NCI-H1417 treated with DMSO at 0.1 percent for 48 hours (cell line): ENCODE measurements around the gene CDH16.
"Not testable (repeated sequence)": the region's sequence is repeated elsewhere in the genome, so short reads cannot be mapped to it uniquely, and the experiment has no call there.

ENCODE experiments used
- DNase-seq: peaks from one replicate; lab custom pipeline; 2025; lab: John Stamatoyannopoulos, UW

Gene CDH16

GRCh38 chr16:66946974-66947301, 28.3 kb upstream of the CDH16 start:
- no peak for DNase-seq

DNA sequence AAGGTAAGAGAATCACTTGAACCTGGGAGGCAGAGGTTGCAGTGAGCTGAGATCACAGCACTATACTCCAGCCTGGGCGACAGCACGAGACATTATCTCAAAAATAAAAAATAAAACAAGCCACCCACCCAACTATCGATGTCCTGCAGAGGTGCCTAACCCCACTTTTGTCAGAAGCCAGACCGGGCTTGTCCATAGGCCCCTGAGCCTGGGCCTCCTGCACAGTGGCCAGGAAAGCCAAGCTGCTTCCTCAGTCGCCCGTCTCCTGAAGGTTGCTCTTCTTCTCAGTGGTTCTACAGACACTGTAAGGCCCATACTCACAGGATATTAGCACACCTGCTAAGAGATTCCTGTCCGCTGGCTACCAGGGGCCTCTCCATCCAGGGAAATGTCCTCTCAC, 27.9 kb upstream of the CDH16 start:
- DNase-seq = no peak

DNA sequence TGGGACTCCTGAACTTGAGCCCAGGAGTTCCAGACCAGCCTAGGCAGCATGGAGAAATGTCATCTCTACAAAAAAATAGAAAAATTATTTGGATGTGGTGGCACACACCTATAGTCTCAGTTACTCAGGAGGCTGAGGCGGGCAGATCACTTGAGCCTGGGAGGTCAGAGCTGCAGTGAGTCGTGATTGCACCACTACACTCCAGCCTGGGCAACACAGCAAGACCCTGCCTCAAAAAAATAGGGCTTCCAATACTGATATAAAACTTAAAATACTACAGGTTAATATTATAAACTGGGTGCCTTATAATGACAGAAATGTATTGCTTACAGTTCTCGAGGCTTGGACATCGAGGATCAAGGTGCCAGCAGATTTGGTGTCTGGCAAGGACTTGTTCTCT, 27.3 kb upstream of the CDH16 start:
- DNase-seq = no peak

- DNase-seq = not testable (repeated sequence)
These were observed 26.3 kb upstream of the CDH16 start for GRCh38 chr16:66944971-66945370.

- DNase-seq = no peak
These were observed 25.4 kb upstream of the CDH16 start for GRCh38 chr16:66944054-66944441.

DNA sequence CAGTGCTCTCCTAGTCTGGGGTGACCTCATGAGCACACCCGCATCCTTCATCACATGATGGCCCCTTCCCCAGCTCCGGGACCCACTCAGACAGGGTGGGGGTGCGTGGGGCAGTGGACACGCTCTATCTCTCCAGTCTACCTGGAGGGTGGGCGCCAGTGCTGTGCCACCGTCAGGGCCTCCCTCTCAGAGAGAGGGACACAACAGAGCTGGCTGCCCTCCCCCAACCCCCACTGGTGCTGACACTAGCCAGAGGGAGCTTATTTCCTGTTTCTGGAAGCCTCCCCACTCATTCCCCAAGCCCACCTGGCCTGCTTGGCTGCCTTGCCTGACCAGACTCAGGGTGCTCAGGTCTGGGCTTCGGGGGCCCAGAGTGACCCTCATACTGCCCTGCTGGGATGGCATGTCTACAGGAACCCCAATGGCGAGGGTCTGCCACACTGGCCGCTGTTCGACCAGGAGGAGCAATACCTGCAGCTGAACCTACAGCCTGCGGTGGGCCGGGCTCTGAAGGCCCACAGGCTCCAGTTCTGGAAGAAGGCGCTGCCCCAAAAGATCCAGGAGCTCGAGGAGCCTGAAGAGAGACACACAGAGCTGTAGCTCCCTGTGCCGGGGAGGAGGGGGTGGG, 24.9 kb upstream of the CDH16 start:
- DNase-seq = no peak

- no peak for DNase-seq
These were observed 24.3 kb upstream of the CDH16 start for GRCh38 chr16:66942981-66943380.

GRCh38 chr16:66940236-66940635, 21.6 kb upstream of the CDH16 start:
- no peak for DNase-seq

DNA sequence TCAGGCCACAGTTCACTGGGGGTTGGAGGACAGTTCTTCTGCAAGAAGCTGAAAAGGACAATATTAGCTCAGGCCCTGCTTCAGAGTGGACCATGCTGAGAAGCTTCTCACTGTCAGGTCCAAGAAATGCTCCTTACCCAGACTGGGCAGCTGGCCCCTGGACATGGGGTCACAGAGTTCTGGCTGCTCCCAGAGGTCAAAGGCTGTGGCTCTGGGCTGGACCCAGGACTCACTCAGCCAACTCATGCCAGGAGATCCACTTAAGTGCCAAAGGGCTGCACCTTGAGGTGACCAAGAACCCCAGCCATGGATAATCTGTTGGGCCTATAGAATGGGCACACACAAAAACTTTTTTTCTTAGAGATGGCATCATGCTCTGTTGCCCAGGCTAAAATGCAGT, 20.7 kb upstream of the CDH16 start:
- DNase-seq = no peak

DNA sequence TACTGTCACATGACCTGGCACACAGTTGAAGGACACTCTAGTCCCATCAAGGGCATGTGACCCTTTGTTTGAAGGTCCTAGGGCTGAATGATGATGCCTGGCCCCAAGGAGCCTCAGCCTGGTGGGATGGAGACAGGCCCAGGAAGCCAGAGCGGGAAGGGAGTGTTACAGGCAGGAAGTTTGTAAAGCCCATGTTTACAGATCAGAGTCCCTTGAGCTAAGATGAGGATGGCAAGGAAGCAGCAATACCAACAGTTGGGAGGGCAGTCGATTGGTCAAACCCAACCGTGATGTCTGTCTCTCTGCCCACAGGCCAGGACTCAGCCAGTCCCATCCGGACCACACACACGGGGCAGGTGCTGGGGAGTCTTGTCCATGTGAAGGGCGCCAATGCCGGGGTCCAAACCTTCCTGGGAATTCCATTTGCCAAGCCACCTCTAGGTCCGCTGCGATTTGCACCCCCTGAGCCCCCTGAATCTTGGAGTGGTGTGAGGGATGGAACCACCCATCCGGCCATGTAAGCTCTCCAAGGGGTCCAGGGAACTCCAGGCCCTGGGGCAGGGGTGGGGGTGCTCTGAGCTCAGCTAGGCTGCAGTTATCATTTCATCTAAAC, 19.1 kb upstream of the CDH16 start:
- DNase-seq = no peak

DNA sequence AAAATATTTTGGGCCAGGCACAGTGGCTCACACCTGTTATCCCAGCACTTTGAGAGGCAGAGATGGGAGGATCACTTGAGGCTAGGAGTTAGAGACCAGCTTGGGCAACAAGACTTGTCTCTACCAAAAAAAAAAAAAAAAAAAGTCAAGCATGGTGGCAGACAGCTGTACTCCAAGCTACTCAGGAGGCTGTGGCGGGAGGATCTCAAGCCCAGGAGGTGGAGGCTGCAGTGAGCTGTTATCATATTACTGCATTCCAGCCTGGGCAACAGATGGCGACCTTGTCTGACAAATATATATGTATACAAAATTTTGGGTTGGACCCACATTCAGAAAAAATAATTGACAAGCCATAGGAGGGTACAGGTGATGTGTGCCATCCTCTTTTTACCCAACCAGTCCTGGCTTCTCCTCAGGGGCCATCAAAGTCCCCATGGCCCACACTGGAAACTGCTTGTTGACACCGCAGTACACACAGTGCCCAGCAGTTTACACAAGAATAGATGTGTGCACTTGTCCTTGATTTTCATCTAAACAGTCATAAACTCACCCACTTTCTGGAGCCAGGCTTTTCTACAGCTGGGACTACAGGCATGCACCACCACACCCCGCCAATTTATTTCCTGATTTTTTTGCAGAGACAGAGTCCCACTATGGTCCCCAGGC, 18.3 kb upstream of the CDH16 start:
- DNase-seq = no peak

DNA sequence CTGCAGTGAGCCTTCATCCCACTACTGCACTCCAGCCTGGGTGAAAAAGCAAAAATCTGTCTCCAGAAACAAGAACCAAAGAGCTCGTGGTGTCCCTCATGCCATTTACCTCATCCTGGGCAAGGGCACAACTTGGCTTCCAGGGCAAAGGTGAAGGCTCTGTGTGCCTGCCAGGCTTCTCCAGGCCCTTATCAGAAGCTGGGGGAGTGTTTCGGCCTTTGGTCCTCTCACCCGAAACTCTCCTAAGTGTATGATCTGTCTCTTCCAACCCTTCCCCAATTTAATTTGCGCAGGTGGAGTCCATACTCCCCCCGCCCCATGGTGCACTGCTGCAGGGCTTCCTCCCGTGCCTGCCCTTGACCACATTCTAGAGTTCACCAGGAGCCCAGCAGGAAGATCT, 17.8 kb upstream of the CDH16 start:
- DNase-seq = no peak

DNA sequence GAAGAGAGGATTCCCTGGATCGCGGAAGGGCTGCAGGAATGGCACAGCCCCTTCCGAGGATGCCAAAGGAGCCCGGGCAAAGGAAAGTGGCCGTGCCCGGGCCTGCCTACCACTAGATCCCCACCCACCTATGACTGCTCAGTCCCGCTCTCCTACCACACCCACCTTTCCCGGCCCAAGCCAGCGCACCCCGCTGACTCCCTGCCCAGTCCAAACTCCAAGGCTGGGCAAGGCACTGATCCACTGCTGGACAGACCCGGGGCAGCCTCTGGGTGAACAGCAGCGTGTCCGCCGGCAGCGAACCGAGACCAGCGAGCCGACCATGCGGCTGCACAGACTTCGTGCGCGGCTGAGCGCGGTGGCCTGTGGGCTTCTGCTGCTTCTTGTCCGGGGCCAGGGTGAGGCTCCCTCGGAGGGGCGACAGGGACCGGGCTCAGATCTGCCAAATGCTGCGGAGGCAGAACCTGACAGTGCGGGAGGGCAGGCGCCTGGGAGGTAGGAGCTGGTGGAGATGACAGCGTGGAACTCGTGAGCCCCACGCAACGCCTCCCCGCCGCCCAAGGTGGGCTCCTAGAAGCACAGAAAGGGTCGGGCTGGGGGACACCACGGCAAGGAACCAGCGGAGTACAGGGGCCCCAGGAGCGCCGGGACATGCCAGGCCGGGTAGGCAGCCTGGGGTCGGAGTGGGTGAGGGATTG, 16.8 kb upstream of the CDH16 start, which contains the start of gene CES2:
TSS of gene CES2 (plus strand) at position 203 of the 698 bp plus-strand sequence. CDS start at position 323, 120 bp downstream.
- DNase-seq = no peak

DNA sequence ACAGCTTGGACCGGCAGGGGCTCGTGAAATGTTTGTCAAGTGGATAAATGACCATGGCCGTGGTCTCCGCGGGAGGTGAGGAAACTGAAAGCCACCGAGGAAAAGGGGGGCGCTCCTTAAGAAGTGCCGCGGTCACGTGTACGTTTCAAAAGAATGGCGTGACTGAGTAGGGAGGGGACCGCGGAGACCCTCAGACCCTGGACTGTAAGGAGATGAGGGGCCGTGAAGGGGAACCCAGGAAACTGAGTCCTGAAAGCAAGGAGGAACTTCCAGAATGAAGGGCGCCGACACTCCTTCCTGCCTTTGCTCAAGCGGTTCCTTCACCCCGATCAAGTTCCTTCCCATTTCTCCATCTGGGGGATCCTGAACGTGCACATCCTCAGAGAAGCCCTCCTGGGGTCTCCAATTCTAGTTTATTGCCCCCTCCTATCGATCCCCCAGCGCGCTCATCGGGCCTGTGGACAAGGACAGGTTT, 16.2 kb upstream of the CDH16 start:
- DNase-seq = not testable (repeated sequence)

DNA sequence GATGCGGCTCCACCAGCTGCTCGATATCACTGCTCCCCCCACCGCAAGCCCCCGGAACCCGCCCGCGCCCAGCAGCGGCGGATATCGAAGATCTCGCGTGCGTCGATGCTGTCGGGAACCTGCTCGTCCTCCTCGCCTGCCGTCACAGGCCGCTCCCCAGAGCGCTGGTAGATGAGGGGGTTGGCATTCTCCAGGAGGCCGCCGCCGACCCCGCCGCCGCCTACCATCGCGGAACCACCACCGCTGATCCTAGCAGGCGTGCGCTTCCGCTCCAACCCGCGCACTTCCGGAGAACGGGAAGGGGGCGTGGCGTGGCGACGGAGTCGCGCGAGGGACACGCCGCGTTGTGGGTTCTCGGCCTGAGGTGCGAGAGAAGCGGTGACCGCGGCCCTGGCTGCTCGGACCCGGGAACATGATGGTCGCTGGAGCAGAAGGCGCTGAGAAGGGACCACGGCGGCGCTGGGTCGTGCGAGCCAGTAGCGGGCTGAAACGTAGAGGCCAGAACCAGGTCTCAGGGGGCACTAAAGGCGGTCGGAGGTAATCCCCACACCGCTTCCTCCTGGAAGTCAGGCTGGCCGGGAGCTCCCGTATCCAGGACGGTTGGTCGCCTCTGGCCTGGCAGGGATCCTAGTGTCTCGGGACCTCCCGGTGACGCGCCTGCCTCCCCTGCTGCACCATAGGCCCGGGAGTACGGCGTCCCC, 15.6 kb upstream of the CDH16 start, which contains the start of gene CIAO2B:
TSS of gene CIAO2B (minus strand) at position 265 of the 701 bp plus-strand sequence. CDS start at position 227, 38 bp downstream.
- DNase-seq = peak; percentile 14

DNA sequence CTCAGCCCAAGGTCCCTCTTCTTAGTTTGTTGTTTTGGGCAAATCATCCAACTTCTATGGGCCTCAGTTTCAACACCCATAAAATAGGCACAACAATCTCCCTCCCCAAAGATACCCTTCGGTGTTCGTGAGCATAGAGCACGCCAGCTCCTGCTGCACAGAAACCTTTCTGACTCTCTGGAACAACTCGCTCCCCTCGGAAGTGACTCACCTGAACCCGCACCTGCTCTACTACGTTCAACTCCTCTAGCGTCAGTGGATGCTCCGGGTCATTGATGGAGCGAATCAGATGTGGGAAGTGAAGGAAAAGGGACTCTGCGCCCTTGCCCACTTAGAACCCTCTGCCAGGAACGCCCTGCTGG, 15.1 kb upstream of the CDH16 start:
- DNase-seq = no peak

- no peak for DNase-seq
These were observed 13.4 kb upstream of the CDH16 start for GRCh38 chr16:66932076-66932475.

DNA sequence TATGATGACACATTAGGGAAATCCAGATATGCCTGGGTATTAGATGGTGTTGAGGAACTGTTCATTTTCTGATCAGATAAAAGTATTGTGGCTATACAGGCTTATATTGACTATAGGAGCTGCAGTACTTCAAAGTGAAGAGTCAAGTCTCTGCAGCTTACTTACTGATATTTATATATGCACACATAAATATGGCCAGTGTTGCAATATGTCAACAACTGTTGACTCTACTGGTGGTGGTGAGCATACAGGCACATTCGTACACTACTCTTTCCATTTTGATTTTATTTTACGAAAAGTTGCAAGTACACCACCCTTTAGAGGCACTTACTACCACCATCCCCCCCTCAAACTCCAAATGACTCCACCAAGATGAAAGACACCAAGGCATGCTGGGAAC, 13.0 kb upstream of the CDH16 start:
- DNase-seq = no peak

- DNase-seq = no peak
These were observed 11.5 kb upstream of the CDH16 start for GRCh38 chr16:66930189-66930588.

- DNase-seq = no peak
These were observed 10.2 kb upstream of the CDH16 start for GRCh38 chr16:66928702-66929388.

DNA sequence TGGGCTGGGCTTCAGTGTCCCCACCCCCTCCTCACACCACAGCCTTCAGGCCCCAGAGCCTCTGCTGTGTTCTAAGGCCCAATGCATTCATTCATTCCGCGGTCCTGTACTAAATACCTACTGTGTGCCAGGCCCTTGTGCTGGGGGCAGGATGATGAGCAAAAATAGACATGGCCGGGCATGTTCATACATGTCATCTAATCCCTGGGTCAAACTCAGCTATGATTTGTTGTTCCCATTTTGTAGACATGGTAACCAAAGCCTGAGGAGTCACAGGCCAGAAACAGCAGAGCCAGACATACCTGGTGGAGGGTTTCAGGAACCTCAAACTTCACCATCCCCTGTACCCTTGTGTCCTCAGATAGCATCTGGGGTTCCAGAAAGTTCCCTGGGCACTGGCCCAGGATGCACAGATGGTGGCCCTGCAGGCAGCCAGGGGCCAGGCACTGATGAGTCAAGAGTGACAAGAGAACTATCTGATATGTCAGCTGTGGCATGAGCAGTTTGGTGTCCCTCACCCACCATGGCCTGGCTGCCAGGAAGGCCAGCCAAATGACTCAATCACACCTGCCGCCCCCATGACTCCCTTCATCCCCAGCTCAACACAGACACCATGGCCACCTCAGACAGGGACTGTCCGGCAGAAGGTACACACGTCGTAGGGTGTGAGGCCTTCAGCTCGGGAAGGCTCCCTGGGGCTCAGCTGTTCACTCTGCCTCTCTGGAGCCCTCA, 9.4 kb upstream of the CDH16 start:
- DNase-seq = no peak
